GM23338 (cell line): ENCODE measurements around the gene CD93. TPM values are rescaled to one million over a fixed set of nuclear protein-coding genes. Genes with fewer than 3 reads are reported as not detected.

ENCODE experiments used
- ATAC-seq: fragments of 200-7000 bp; cut with Tn5 transposase; 3 replicates; pipeline ENCODE4 v1.9.1; 2020
- DNase-seq: peaks from one replicate; pipeline ENCODE4 v3.0.0-alpha.2; 2015; ENCODE audit warnings: low spot score
- H2AFZ ChIP-seq: fragments of 200-600 bp; sonication (generic); 2 replicates; pipeline ENCODE4 v1.8.0; 2016; ENCODE audit warnings: antibody characterized with exemption, mild to moderate bottlenecking, moderate library complexity
- H3F3A ChIP-seq: fragments of 200-600 bp; sonication (generic); replicated peaks from 2 replicates; pipeline ENCODE4 v1.8.0; 2017; ENCODE audit warnings: antibody characterized with exemption, mixed run types, low read depth
- H3K27ac ChIP-seq: fragments of 200-600 bp; sonication (generic); 2 replicates; pipeline ENCODE4 v1.6.1; 2016; ENCODE audit warnings: low read depth
- H3K27me3 ChIP-seq: fragments of 200-600 bp; sonication (generic); 2 replicates; pipeline ENCODE4 v1.8.0; 2016; ENCODE audit warnings: mild to moderate bottlenecking, mixed run types, moderate library complexity; ENCODE audit not compliant: insufficient read depth
- H3K36me3 ChIP-seq: fragments of 200-600 bp; sonication (generic); 2 replicates; pipeline ENCODE4 v1.8.0; 2016; ENCODE audit warnings: mild to moderate bottlenecking; ENCODE audit not compliant: insufficient read depth
- H3K4me1 ChIP-seq: fragments of 200-600 bp; sonication (generic); 2 replicates; pipeline ENCODE4 v1.8.0; 2016; ENCODE audit warnings: mild to moderate bottlenecking, moderate library complexity; ENCODE audit not compliant: insufficient read depth
- H3K4me2 ChIP-seq: fragments of 200-600 bp; sonication (generic); 2 replicates; pipeline ENCODE4 v1.7.1; 2017; ENCODE audit warnings: mixed run types
- H3K4me3 ChIP-seq: fragments of 200-600 bp; sonication (generic); 2 replicates; pipeline ENCODE4 v1.6.1; 2016; ENCODE audit warnings: mixed run types
- H3K79me2 ChIP-seq: fragments of 200-600 bp; sonication (generic); replicated peaks from 2 replicates; pipeline ENCODE4 v1.8.0; 2017; ENCODE audit warnings: mild to moderate bottlenecking; ENCODE audit not compliant: insufficient read depth
- H3K9me2 ChIP-seq: fragments of 200-600 bp; sonication (generic); 2 replicates; pipeline ENCODE4 v1.8.0; 2017; ENCODE audit not compliant: insufficient read depth
- H4K20me1 ChIP-seq: fragments of 200-600 bp; sonication (generic); replicated peaks from 2 replicates; pipeline ENCODE4 v1.8.0; 2017; ENCODE audit warnings: mild to moderate bottlenecking; ENCODE audit not compliant: insufficient read depth
- H3K27ac Mint-ChIP-seq: 2 replicates; pipeline ENCODE4 v1.8.0; 2020; ENCODE audit warnings: inconsistent platforms, mild to moderate bottlenecking, moderate library complexity, mixed read lengths
- H3K27me3 Mint-ChIP-seq: 3 replicates; pipeline ENCODE4 v1.8.0; 2022; ENCODE audit warnings: low read depth, mild to moderate bottlenecking, moderate library complexity, mixed read lengths, inconsistent platforms; ENCODE audit not compliant: insufficient read depth, poor library complexity
- H3K36me3 Mint-ChIP-seq: 3 replicates; pipeline ENCODE4 v1.8.0; 2021; ENCODE audit warnings: low read depth, mild to moderate bottlenecking, inconsistent platforms, moderate library complexity, mixed read lengths
- H3K4me1 Mint-ChIP-seq: 3 replicates; pipeline ENCODE4 v1.8.0; 2020; ENCODE audit warnings: mild to moderate bottlenecking, inconsistent platforms, mixed read lengths
- H3K4me3 Mint-ChIP-seq: 3 replicates; pipeline ENCODE4 v1.8.0; 2021; ENCODE audit warnings: moderate library complexity, mild to moderate bottlenecking, inconsistent platforms, mixed read lengths
- H3K9me3 Mint-ChIP-seq: 3 replicates; pipeline ENCODE4 v1.8.0; 2020; ENCODE audit warnings: moderate library complexity, mild to moderate bottlenecking, inconsistent platforms, mixed read lengths
- CREB1 ChIP-seq: fragments of 250-450 bp; sonication (Bioruptor Pico); IDR thresholded peaks from 2 replicates; pipeline ENCODE4 v1.5.0; 2020; ENCODE audit warnings: low read depth, mild to moderate bottlenecking, moderate library complexity
- EZH2 ChIP-seq: fragments of 200-600 bp; sonication (generic); IDR thresholded peaks from one replicate; pipeline ENCODE4 v1.8.0; 2017; ENCODE audit warnings: antibody characterized with exemption, mild to moderate bottlenecking, low read depth; ENCODE audit not compliant: unreplicated experiment
- EZH2phosphoT487 ChIP-seq: fragments of 200-600 bp; sonication (generic); IDR thresholded peaks from one replicate; pipeline ENCODE4 v1.8.1; 2018; ENCODE audit warnings: antibody characterized with exemption; ENCODE audit not compliant: unreplicated experiment
- JUNB ChIP-seq: IDR thresholded peaks from one replicate; pipeline ENCODE4 v1.6.1; 2016; ENCODE audit warnings: antibody characterized with exemption; ENCODE audit not compliant: unreplicated experiment
- NANOG ChIP-seq: IDR thresholded peaks from 2 replicates; pipeline ENCODE4 v1.6.1; 2016; ENCODE audit warnings: antibody characterized with exemption, borderline replicate concordance
- POLR2AphosphoS5 ChIP-seq: IDR thresholded peaks from 2 replicates; pipeline ENCODE4 v1.6.1; 2016; ENCODE audit warnings: antibody characterized with exemption, low read depth
- STAT1 ChIP-seq: IDR thresholded peaks from one replicate; pipeline ENCODE4 v1.6.1; 2016; ENCODE audit warnings: antibody characterized with exemption; ENCODE audit not compliant: unreplicated experiment
- ZNF114 ChIP-seq: fragments of 250-450 bp; sonication (Bioruptor Pico); IDR thresholded peaks from 2 replicates; pipeline ENCODE4 v1.5.0; 2020; ENCODE audit warnings: mild to moderate bottlenecking, moderate library complexity
- ZNF331 ChIP-seq: fragments of 250-450 bp; sonication (Bioruptor Pico); IDR thresholded peaks from 2 replicates; pipeline ENCODE4 v1.5.0; 2020; ENCODE audit warnings: low read depth, mild to moderate bottlenecking, moderate library complexity
- polyA plus RNA-seq: library from polyadenylated mRNA; unstranded; fragments of >200 nt; fragmentation: Nextera tagmentation; extraction: Ambion mirVana; gene quantifications from 2 replicates; pipeline ENCODE4 v1.2.1, GENCODE V29; 2016
- total RNA-seq: library from RNA; depleted of rRNA; stranded (reverse); fragments of >200 nt; shearing (Covaris generic); gene quantifications from 2 replicates; pipeline ENCODE4 v1.2.3, GENCODE V29; 2014
- TF ChIP-seq, protein P1 (sequence below), 2 experiments: fragments of 200-600 bp in 1 of 2; sonication (generic) in 1 of 2; conservative IDR thresholded peaks; 2 replicates each; pipeline versions ENCODE4 v1.5.1 to v1.6.1; 2016 to 2017; ENCODE audit warnings: antibody characterized with exemption in 2 of 2, low read depth in 2 of 2, mild to moderate bottlenecking in 2 of 2, moderate library complexity in 1 of 2
- TF ChIP-seq, protein P2 (sequence below): IDR thresholded peaks from 2 replicates; pipeline ENCODE4 v1.6.1; 2016; ENCODE audit warnings: antibody characterized with exemption
- TF ChIP-seq, protein P3 (sequence below): IDR thresholded peaks from one replicate; pipeline ENCODE4 v1.6.1; 2018; ENCODE audit warnings: antibody characterized with exemption; ENCODE audit not compliant: unreplicated experiment
- TF ChIP-seq, protein P4 (sequence below): fragments of 250-450 bp; sonication (Bioruptor Pico); IDR thresholded peaks from 2 replicates; pipeline ENCODE4 v1.5.0; 2020; ENCODE audit warnings: mild to moderate bottlenecking, moderate library complexity

Gene CD93
- total and polyA plus RNA-seq, 2 experiments from 2014 or later, result 0.03 TPM; not detected in 1

DNA sequence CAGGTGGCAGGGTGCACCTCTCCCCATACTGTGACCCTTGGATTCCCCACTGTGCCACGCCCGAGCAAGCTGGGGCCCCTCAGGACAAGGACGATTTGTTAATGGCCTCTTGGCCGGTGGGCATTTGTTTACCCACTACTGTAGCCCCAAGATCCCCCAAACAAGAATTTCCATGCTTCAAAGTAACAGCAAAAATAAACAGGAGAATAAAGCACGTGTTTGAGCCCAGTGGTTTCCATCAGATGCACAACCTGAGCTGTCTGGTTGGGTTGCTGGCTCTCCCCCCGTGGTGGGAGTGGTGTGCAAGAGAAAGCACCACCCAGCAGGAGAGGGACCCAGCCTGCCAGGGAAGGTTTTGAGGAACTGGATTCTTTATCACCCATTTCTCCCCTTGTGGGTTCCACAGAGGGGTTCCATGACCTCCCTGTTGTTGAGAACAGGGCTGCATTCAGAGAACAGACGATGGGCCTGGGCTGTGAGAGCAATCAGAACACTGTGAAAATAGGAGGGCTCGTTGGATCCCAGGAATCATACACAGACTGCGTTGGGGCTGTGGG is 4.8 kb downstream of the CD93 start:
- Histone ChIP-seq H3K4me1 (peaks cover 4% of the 10 kb centered on the region), H3K79me2 (no peaks in the 10 kb centered on the region), H3K4me3 (no peak overlapping the region), H3K9me2 (no peaks in the 10 kb centered on the region), H3K4me2 (no peak overlapping the region), H4K20me1 (no peaks in the 10 kb centered on the region), H3F3A (no peaks in the 10 kb centered on the region), H3K27me3 (no peaks in the 10 kb centered on the region), H3K27ac (no peak overlapping the region), H3K36me3 (no peaks in the 10 kb centered on the region), H2AFZ (no peak overlapping the region)
- Mint-ChIP-seq H3K9me3 (no peaks in the 10 kb centered on the region), H3K27me3 (peaks cover 3% of the 10 kb centered on the region), H3K27ac (no peak overlapping the region), H3K36me3 (no peaks in the 10 kb centered on the region), H3K4me3 (no peak overlapping the region), H3K4me1 (peaks cover 27% of the 10 kb centered on the region)
- ATAC-seq, result no peak
- no peak for DNase-seq
- TF ChIP-seq CREB1 (CRISPR knock-in tag), result no peak
- TF ChIP-seq, protein P1, sequence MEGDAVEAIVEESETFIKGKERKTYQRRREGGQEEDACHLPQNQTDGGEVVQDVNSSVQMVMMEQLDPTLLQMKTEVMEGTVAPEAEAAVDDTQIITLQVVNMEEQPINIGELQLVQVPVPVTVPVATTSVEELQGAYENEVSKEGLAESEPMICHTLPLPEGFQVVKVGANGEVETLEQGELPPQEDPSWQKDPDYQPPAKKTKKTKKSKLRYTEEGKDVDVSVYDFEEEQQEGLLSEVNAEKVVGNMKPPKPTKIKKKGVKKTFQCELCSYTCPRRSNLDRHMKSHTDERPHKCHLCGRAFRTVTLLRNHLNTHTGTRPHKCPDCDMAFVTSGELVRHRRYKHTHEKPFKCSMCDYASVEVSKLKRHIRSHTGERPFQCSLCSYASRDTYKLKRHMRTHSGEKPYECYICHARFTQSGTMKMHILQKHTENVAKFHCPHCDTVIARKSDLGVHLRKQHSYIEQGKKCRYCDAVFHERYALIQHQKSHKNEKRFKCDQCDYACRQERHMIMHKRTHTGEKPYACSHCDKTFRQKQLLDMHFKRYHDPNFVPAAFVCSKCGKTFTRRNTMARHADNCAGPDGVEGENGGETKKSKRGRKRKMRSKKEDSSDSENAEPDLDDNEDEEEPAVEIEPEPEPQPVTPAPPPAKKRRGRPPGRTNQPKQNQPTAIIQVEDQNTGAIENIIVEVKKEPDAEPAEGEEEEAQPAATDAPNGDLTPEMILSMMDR (conservative IDR thresholded peaks at IDR 0.05; ENCODE audit: low read depth in 2 of 2), result no peak
- TF ChIP-seq POLR2AphosphoS5, result no peak
- TF ChIP-seq ZNF331 (CRISPR knock-in tag), result no peak
- TF ChIP-seq JUNB, result no peak
- TF ChIP-seq EZH2, result no peak
- no peak for TF ChIP-seq STAT1
- TF ChIP-seq, protein P2, sequence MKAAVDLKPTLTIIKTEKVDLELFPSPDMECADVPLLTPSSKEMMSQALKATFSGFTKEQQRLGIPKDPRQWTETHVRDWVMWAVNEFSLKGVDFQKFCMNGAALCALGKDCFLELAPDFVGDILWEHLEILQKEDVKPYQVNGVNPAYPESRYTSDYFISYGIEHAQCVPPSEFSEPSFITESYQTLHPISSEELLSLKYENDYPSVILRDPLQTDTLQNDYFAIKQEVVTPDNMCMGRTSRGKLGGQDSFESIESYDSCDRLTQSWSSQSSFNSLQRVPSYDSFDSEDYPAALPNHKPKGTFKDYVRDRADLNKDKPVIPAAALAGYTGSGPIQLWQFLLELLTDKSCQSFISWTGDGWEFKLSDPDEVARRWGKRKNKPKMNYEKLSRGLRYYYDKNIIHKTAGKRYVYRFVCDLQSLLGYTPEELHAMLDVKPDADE, result no peak
- TF ChIP-seq EZH2phosphoT487, result no peak
- no peak for TF ChIP-seq NANOG
- TF ChIP-seq, protein P3, sequence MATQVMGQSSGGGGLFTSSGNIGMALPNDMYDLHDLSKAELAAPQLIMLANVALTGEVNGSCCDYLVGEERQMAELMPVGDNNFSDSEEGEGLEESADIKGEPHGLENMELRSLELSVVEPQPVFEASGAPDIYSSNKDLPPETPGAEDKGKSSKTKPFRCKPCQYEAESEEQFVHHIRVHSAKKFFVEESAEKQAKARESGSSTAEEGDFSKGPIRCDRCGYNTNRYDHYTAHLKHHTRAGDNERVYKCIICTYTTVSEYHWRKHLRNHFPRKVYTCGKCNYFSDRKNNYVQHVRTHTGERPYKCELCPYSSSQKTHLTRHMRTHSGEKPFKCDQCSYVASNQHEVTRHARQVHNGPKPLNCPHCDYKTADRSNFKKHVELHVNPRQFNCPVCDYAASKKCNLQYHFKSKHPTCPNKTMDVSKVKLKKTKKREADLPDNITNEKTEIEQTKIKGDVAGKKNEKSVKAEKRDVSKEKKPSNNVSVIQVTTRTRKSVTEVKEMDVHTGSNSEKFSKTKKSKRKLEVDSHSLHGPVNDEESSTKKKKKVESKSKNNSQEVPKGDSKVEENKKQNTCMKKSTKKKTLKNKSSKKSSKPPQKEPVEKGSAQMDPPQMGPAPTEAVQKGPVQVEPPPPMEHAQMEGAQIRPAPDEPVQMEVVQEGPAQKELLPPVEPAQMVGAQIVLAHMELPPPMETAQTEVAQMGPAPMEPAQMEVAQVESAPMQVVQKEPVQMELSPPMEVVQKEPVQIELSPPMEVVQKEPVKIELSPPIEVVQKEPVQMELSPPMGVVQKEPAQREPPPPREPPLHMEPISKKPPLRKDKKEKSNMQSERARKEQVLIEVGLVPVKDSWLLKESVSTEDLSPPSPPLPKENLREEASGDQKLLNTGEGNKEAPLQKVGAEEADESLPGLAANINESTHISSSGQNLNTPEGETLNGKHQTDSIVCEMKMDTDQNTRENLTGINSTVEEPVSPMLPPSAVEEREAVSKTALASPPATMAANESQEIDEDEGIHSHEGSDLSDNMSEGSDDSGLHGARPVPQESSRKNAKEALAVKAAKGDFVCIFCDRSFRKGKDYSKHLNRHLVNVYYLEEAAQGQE, result no peak
- TF ChIP-seq, protein P4, sequence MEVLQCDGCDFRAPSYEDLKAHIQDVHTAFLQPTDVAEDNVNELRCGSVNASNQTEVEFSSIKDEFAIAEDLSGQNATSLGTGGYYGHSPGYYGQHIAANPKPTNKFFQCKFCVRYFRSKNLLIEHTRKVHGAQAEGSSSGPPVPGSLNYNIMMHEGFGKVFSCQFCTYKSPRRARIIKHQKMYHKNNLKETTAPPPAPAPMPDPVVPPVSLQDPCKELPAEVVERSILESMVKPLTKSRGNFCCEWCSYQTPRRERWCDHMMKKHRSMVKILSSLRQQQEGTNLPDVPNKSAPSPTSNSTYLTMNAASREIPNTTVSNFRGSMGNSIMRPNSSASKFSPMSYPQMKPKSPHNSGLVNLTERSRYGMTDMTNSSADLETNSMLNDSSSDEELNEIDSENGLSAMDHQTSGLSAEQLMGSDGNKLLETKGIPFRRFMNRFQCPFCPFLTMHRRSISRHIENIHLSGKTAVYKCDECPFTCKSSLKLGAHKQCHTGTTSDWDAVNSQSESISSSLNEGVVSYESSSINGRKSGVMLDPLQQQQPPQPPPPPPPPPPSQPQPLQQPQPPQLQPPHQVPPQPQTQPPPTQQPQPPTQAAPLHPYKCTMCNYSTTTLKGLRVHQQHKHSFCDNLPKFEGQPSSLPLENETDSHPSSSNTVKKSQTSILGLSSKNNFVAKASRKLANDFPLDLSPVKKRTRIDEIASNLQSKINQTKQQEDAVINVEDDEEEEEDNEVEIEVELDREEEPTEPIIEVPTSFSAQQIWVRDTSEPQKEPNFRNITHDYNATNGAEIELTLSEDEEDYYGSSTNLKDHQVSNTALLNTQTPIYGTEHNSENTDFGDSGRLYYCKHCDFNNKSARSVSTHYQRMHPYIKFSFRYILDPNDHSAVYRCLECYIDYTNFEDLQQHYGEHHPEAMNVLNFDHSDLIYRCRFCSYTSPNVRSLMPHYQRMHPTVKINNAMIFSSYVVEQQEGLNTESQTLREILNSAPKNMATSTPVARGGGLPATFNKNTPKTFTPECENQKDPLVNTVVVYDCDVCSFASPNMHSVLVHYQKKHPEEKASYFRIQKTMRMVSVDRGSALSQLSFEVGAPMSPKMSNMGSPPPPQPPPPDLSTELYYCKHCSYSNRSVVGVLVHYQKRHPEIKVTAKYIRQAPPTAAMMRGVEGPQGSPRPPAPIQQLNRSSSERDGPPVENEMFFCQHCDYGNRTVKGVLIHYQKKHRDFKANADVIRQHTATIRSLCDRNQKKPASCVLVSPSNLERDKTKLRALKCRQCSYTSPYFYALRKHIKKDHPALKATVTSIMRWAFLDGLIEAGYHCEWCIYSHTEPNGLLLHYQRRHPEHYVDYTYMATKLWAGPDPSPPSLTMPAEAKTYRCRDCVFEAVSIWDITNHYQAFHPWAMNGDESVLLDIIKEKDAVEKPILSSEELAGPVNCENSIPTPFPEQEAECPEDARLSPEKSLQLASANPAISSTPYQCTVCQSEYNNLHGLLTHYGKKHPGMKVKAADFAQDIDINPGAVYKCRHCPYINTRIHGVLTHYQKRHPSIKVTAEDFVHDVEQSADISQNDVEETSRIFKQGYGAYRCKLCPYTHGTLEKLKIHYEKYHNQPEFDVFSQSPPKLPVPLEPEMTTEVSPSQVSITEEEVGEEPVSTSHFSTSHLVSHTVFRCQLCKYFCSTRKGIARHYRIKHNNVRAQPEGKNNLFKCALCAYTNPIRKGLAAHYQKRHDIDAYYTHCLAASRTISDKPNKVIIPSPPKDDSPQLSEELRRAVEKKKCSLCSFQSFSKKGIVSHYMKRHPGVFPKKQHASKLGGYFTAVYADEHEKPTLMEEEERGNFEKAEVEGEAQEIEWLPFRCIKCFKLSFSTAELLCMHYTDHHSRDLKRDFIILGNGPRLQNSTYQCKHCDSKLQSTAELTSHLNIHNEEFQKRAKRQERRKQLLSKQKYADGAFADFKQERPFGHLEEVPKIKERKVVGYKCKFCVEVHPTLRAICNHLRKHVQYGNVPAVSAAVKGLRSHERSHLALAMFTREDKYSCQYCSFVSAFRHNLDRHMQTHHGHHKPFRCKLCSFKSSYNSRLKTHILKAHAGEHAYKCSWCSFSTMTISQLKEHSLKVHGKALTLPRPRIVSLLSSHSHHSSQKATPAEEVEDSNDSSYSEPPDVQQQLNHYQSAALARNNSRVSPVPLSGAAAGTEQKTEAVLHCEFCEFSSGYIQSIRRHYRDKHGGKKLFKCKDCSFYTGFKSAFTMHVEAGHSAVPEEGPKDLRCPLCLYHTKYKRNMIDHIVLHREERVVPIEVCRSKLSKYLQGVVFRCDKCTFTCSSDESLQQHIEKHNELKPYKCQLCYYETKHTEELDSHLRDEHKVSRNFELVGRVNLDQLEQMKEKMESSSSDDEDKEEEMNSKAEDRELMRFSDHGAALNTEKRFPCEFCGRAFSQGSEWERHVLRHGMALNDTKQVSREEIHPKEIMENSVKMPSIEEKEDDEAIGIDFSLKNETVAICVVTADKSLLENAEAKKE, result no peak
- no peak for TF ChIP-seq ZNF114 (CRISPR knock-in tag)
